Panc1 (cell line): ENCODE results near the gene SV2C.

ENCODE experiments used
- CTCF ChIP-seq: fragments of 450-650 bp; IDR thresholded peaks from 2 replicates; pipeline ENCODE4 v1.5.1; 2017; ENCODE audit warnings: mild to moderate bottlenecking
- POLR2AphosphoS5 ChIP-seq: IDR thresholded peaks from 2 replicates; pipeline ENCODE4 v1.6.1; 2012; ENCODE audit warnings: mild to moderate bottlenecking, low read depth, low read length, moderate library complexity
- TF ChIP-seq, protein P1 (sequence below), 2 experiments: IDR thresholded peaks; 2 replicates each; pipeline ENCODE4 v1.6.1; 2011 to 2012; ENCODE audit warnings: low read depth in 2 of 2, control low read depth in 1 of 2, low read length in 1 of 2, mild to moderate bottlenecking in 1 of 2, moderate library complexity in 1 of 2; ENCODE audit not compliant: insufficient read depth in 1 of 2

DNA sequence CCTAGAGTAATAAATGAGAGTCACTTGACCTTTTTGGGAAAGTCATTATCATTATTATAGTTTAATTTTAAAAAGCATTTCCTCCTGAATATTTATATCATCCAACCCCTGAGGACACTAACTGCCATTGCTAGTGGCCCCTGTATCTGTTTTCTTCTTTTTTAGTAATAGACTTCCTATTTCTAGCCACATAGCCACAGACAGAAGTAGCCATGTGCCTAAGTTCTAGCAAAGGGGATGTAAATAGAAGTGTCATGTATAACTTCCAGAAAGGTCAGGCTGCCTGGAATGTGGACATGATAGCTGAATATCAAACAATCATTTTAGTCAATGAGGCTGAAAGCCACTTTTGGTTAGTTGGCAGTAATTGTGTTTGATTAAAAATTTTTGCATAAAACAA is 282.4 kb downstream of the SV2C start:
- no peak for TF ChIP-seq CTCF
- no peak for TF ChIP-seq POLR2AphosphoS5
- TF ChIP-seq, protein P1, sequence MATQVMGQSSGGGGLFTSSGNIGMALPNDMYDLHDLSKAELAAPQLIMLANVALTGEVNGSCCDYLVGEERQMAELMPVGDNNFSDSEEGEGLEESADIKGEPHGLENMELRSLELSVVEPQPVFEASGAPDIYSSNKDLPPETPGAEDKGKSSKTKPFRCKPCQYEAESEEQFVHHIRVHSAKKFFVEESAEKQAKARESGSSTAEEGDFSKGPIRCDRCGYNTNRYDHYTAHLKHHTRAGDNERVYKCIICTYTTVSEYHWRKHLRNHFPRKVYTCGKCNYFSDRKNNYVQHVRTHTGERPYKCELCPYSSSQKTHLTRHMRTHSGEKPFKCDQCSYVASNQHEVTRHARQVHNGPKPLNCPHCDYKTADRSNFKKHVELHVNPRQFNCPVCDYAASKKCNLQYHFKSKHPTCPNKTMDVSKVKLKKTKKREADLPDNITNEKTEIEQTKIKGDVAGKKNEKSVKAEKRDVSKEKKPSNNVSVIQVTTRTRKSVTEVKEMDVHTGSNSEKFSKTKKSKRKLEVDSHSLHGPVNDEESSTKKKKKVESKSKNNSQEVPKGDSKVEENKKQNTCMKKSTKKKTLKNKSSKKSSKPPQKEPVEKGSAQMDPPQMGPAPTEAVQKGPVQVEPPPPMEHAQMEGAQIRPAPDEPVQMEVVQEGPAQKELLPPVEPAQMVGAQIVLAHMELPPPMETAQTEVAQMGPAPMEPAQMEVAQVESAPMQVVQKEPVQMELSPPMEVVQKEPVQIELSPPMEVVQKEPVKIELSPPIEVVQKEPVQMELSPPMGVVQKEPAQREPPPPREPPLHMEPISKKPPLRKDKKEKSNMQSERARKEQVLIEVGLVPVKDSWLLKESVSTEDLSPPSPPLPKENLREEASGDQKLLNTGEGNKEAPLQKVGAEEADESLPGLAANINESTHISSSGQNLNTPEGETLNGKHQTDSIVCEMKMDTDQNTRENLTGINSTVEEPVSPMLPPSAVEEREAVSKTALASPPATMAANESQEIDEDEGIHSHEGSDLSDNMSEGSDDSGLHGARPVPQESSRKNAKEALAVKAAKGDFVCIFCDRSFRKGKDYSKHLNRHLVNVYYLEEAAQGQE (IDR thresholded peaks at IDR 0.05; ENCODE audit: insufficient read depth in 1 of 2, low read depth in 2 of 2, low read length in 1 of 2) = no peak
